HFFc6 (cell line): ENCODE measurements around the gene PPP3CA. TPM values are rescaled to one million over a fixed set of nuclear protein-coding genes. Genes with fewer than 3 reads are reported as not detected.

Source experiments
- DNase-seq: peaks from one replicate; pipeline ENCODE4 v3.0.0-alpha.2; 2018
- H3K27ac Mint-ChIP-seq: 2 replicates; pipeline ENCODE4 v1.8.0; 2020; ENCODE audit warnings: mild to moderate bottlenecking, mixed read lengths
- H3K27me3 Mint-ChIP-seq: 2 replicates; pipeline ENCODE4 v1.8.0; 2021; ENCODE audit warnings: mild to moderate bottlenecking, moderate library complexity, mixed read lengths; ENCODE audit not compliant: insufficient read depth
- H3K36me3 Mint-ChIP-seq: 2 replicates; pipeline ENCODE4 v1.8.0; 2021; ENCODE audit warnings: low read depth, mixed read lengths
- H3K4me1 Mint-ChIP-seq: 2 replicates; pipeline ENCODE4 v1.8.0; 2020; ENCODE audit warnings: low read depth, mixed read lengths
- H3K4me3 Mint-ChIP-seq: 2 replicates; pipeline ENCODE4 v1.8.0; 2020; ENCODE audit warnings: mild to moderate bottlenecking, moderate library complexity, mixed read lengths
- H3K9me3 Mint-ChIP-seq: 2 replicates; pipeline ENCODE4 v1.8.0; 2020; ENCODE audit warnings: mild to moderate bottlenecking, mixed read lengths
- CTCF ChIP-seq: fragments of 200-600 bp; sonication (generic); IDR thresholded peaks from 2 replicates; pipeline ENCODE4 v1.5.0; 2021; ENCODE audit warnings: antibody characterized with exemption, mild to moderate bottlenecking
- total RNA-seq, 6 experiments: library from RNA; stranded (reverse); fragmentation: NEBNext Ultra II Directional; extraction: Animal tissue kit (Norgen Biotek cat#: 25700); gene quantifications; 2 replicates in 1 of 6; 3 replicates in 5 of 6; pipeline ENCODE4 v1.2.3, GENCODE V29; 2021

The PPP3CA gene
- total RNA-seq, 6 experiments from 2014 or later = 45.9 to 59.6 (median 55.0) TPM

GRCh38 chr4:101295691-101296090 is 51.6 kb downstream of the PPP3CA start:
- Mint-ChIP-seq H3K27ac (no peak overlapping the region), H3K36me3 (no peaks in the 10 kb centered on the region; the same call in 1 of the 2 replicates), H3K4me3 (no peak overlapping the region), H3K4me1 (peaks cover 15% of the 10 kb centered on the region), H3K9me3 (no peaks in the 10 kb centered on the region), H3K27me3 (no peaks in the 10 kb centered on the region)
- no peak for TF ChIP-seq CTCF
- no peak for DNase-seq

- Mint-ChIP-seq H3K4me1 (peaks cover 19% of the 10 kb centered on the region), H3K27me3 (no peaks in the 10 kb centered on the region), H3K9me3 (no peaks in the 10 kb centered on the region), H3K4me3 (no peak overlapping the region), H3K36me3 (no peaks in the 10 kb centered on the region; the same call in 1 of the 2 replicates), H3K27ac (no peak overlapping the region)
- no peak for DNase-seq
- no peak for TF ChIP-seq CTCF
These were observed 52.7 kb downstream of the PPP3CA start for GRCh38 chr4:101294597-101294996.

GRCh38 chr4:101292901-101293300 is 54.4 kb downstream of the PPP3CA start:
- H3K27me3 Mint-ChIP-seq = no peaks in the 10 kb centered on the region
- no peak for DNase-seq
- no peaks in the 10 kb centered on the region for H3K9me3 Mint-ChIP-seq

GRCh38 chr4:101292214-101292613 is 55.1 kb downstream of the PPP3CA start:
- no peaks in the 10 kb centered on the region for H3K27me3 Mint-ChIP-seq
- no peak overlapping the region for H3K27ac Mint-ChIP-seq
- H3K4me1 Mint-ChIP-seq = peaks cover 39% of the 10 kb centered on the region
- DNase-seq = no peak
- no peak for TF ChIP-seq CTCF
- no peak overlapping the region for H3K4me3 Mint-ChIP-seq
- H3K9me3 Mint-ChIP-seq = no peaks in the 10 kb centered on the region
- no peaks in the 10 kb centered on the region; the same call in 1 of the 2 replicates for H3K36me3 Mint-ChIP-seq

More at GRCh38 chr4:101292901-101293300, 54.4 kb downstream of the PPP3CA start:
- Mint-ChIP-seq H3K36me3 (no peaks in the 10 kb centered on the region; the same call in 1 of the 2 replicates), H3K4me3 (no peak overlapping the region), H3K27ac (no peak overlapping the region), H3K4me1 (peaks cover 32% of the 10 kb centered on the region)
- TF ChIP-seq CTCF = no peak

- Mint-ChIP-seq H3K9me3 (no peaks in the 10 kb centered on the region), H3K4me1 (peaks cover 41% of the 10 kb centered on the region), H3K27ac (no peak overlapping the region), H3K4me3 (no peak overlapping the region), H3K36me3 (no peaks in the 10 kb centered on the region; the same call in 1 of the 2 replicates), H3K27me3 (no peaks in the 10 kb centered on the region)
- DNase-seq = no peak
- no peak for TF ChIP-seq CTCF
These were observed 56.1 kb downstream of the PPP3CA start for GRCh38 chr4:101291198-101291597.

- DNase-seq = no peak
- no peaks in the 10 kb centered on the region for H3K27me3 Mint-ChIP-seq
- H3K9me3 Mint-ChIP-seq = no peaks in the 10 kb centered on the region
- H3K4me3 Mint-ChIP-seq = no peak overlapping the region
- H3K4me1 Mint-ChIP-seq = peaks cover 42% of the 10 kb centered on the region
- H3K27ac Mint-ChIP-seq = no peak overlapping the region
- H3K36me3 Mint-ChIP-seq = no peaks in the 10 kb centered on the region; the same call in 1 of the 2 replicates
- no peak for TF ChIP-seq CTCF
These were observed 56.7 kb downstream of the PPP3CA start for GRCh38 chr4:101290654-101291053.
